GM12872 (cell line): ENCODE measurements around the gene CCDC126.

ENCODE experiments used
- TF ChIP-seq, protein P1 (sequence below): IDR thresholded peaks from 3 replicates; pipeline ENCODE4 v1.5.1; 2011; ENCODE audit warnings: low read depth, mild to moderate bottlenecking, low read length, moderate library complexity; ENCODE audit not compliant: insufficient read depth

The CCDC126 gene

DNA sequence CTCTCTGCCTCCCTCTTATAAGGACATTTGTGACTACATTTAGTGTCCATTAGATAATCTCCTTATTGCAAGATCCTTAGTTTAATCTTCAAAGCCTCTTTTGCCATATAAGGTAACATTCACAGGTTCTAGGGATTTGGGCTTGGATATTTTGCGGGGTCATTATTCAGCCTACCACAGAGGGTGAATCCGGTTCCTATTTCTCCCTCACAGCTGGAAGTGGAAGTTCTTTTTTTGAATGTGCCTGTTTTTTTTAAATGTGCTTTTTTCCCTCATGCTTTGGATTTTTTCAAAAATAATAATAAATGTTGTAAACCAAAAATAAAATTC is 65.8 kb downstream of the CCDC126 start:
- TF ChIP-seq, protein P1, sequence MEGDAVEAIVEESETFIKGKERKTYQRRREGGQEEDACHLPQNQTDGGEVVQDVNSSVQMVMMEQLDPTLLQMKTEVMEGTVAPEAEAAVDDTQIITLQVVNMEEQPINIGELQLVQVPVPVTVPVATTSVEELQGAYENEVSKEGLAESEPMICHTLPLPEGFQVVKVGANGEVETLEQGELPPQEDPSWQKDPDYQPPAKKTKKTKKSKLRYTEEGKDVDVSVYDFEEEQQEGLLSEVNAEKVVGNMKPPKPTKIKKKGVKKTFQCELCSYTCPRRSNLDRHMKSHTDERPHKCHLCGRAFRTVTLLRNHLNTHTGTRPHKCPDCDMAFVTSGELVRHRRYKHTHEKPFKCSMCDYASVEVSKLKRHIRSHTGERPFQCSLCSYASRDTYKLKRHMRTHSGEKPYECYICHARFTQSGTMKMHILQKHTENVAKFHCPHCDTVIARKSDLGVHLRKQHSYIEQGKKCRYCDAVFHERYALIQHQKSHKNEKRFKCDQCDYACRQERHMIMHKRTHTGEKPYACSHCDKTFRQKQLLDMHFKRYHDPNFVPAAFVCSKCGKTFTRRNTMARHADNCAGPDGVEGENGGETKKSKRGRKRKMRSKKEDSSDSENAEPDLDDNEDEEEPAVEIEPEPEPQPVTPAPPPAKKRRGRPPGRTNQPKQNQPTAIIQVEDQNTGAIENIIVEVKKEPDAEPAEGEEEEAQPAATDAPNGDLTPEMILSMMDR = no peak

DNA sequence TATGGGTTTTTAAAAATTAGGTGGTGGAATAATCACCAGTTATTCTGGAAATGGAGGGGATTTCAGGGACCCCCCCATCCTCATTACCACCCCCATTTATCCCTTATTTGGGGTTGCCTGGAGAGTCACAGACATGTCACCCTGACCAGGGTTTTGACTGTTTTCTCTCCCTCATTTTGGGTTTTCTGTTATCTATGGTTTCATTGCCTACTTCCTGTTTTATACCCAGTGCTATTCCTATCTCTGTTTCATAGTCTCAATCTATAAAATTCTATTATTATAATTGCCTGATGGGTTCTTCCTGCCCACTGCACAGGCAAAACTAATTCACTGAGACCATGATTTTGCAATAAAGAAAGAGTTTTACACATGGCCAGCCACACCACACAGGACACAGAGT is 66.9 kb downstream of the CCDC126 start:
- TF ChIP-seq, protein P1 = no peak

DNA sequence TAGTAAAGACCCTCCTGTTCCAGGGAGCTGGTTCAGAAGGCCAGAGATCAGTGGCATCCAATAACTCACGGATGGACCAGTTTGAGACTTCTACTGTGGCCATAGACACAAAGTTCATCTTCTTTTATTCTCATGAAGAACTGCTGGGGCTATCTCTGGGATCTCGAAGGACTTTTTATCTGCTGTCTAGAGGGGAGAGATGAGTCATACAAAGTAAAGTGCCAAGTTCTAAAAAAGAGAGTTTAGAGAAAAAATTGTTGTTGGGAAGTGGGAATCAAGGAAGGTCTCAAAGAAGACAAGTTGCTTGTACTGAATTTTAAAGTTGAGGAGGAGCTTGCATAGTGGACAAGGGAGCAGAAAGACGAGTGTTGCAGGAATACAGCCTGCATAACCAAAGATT is 74.9 kb downstream of the CCDC126 start:
- TF ChIP-seq, protein P1 = no peak

DNA sequence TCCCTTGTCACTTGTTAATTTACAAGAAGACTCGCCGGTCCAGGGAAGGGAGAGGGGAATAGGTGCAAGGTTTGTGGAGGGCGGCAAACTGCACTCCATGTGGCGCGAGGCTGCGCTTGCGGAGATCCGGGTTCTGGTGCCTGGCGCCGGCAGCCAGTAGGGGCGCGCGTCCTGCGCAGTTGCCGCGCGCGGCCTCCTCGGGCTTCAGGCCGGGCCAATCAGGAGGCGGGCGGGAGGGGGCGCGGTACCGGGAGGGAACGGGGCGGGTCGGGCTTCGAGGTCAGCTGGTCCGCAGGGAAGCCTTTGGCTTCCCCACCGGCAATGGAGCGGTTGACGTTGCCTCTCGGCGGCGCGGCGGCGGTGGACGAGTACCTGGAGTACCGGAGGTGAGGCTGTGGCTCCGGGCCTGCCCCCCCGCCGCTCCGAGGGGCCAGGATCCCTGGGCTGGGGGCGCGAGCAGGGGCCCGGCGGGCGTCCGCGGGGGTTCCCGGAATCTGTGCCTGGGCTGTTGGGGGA is 82.8 kb downstream of the CCDC126 start, which contains the start of gene FAM221A:
FAM221A (plus strand) TSS at position 302 of the 516 bp plus-strand sequence; CDS start at position 322, 20 bp downstream.
- TF ChIP-seq, protein P1 = peak; percentile 82

DNA sequence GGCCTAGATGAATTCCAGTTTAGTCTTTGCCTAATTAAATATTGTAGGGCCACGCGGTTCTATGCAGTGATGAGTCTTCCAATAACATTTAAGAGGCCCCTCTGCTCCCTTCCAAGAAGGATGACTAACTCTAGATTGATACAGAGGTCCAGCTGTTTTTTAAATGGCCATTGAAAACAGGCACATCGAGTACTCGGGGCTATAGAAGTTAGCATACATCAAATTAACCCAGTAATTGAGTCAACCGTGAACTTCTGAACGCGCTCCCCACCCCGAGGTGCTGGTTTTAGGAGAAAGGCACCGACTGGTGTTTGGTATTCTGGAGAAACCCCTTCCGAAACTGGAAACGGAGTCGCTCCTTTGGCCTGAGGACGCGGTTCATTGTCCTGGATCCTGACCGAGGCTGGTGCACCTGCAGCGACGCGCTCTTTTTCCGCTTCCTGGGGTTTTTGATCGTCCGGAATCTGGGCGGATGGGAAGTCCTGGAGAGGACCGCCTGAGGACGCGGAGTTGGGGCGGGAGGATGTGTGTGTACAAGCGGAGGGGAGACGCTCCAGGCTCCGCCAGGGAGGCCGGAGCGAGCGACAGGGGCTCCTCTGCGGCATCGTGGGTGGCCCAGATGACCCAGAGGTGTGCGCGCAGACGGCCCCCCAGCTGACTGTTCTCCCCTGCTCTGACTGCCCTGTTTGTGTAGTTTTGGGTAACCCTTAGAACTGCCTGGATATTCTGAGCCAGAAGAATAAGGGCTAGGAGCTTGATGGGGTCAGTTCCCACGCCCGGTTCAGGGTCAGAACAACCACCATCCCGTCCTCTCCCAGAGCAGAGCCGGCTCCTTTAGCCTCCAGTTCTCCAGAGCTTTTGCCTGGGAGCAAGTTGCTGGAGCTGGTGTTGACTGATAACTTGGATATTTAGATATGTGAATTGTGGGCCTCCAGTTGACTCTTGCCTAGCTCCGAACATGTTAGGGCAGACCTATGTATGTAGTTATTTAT is 83.5 kb downstream of the CCDC126 start:
- TF ChIP-seq, protein P1 = no peak

DNA sequence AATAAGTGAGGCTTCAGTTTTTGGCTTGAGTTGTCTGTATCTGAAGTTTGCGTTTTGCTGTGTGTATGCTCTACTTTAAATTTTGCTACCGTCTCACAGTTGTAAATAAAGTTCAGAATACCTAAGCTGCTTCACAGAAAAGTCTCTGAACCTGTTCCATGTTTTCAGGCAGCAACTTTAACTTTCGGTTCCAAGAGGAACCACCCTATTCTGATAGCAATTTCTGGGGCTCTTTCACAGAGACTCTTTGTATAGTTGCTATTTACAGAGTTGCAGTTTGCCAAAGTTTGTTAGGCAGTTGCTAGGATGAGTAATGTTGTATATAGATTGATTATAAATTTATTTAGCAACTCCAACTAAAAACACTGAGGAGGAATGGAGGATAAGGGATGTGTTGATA is 88.5 kb downstream of the CCDC126 start:
- TF ChIP-seq, protein P1 = no peak

DNA sequence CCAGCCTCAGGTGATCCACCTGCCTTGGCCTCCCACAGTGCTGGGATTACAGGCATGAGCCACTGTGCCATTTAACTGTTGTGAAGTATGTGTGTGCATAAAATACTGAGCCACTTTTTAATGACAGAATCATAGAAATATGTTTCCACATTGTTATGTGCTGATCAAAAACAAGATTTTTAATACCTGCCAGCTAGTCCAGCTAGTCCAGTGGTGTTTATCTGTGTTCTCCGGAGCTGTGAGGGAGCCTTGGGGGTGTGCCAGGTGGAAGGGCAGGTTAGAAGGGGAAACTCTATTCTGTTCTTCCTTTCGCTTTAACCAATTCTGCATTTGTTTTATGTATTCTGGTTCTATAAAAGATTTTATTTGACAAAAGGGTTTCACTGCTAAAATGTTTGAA is 89.8 kb downstream of the CCDC126 start:
- TF ChIP-seq, protein P1 = no peak
